GM12892 (cell line): ENCODE data around the gene FRG2B.

Source experiments
- POLR2A ChIP-seq: IDR thresholded peaks from 2 replicates; pipeline ENCODE4 v1.6.1; 2011; ENCODE audit warnings: low read depth, low read length, control low read depth
- POLR2AphosphoS5 ChIP-seq: IDR thresholded peaks from 2 replicates; pipeline ENCODE4 v1.6.1; 2011; ENCODE audit warnings: low read depth, low read length, control low read depth

GRCh38 chr10:133613699-133614098, 12.9 kb downstream of the FRG2B start:
- no peak for TF ChIP-seq POLR2A
- TF ChIP-seq POLR2AphosphoS5: no peak
